HG02623 (cell line): ENCODE measurements around the gene GNL1.
"Not testable (repeated sequence)": the region's sequence is repeated elsewhere in the genome, so short reads cannot be mapped to it uniquely, and the experiment has no call there.

Source experiments
- ATAC-seq: cut with Tn5 transposase; IDR thresholded peaks from one replicate; pipeline ENCODE4 v1.9.1; 2021; ENCODE audit warnings: moderate library complexity; ENCODE audit not compliant: unreplicated experiment

The GNL1 gene

GRCh38 chr6:30556066-30556905 lies at the start of gene GNL1:
GNL1 (minus strand) TSS chr6:30556489; CDS start chr6:30556203, 286 bp downstream.
- peak; percentile 67 for ATAC-seq

DNA sequence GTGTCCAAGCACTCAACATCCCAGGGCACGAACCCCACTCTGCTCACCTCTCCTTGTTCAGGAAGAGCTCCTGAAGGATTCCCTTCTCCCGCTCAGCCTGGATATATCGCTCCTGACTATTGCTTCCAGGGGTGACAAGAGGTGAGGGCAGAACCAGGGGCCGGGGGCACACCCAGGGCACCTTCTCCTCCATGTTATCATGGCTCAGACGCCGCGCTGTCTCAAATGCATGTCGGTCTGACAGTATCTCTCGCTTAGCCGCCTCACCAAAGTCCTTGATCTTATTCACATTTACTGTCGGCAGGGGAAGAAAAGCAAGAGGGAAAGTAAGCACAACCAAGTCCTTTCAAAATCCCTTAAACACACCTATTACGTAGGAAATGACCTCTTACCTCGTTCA lies 47.7 kb upstream of the GNL1 start:
- no peak for ATAC-seq

DNA sequence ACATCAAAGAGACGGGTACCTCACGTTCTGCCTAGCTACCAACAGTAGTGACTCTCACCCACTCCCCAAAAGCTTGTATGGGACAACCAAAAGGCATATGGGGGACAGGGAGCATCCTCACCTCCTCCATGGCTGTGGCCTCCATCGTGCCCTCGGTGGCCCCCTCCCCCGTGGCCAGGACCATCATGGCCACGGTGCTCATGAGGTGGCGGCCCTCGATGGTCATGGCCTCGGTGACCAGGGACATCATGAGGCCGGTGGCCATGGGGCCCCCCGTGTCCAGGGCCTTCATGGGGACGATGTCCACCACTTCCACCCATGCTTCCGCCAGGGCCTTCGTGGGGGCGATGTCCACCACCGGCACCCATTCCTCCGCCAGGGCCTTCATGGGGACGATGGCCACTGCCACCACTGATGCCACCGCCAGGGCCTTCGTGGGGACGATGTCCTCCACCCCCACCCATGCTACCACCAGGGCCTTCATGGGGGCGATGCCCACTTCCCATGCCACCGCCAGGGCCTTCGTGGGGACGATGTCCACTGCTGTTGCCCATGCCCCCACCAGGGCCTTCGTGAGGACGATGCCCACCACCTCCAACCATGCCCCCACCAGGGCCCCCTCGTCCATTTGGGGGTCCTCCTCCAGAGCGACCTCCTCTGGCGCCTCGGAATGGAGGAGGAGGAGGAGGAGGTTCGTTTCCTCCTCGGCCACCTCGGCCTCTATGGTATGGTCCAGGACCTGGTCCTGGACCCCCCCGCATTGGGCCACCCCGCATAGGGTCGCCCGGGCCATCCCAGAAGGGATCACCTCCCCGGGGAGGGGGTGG lies 45.7 kb upstream of the GNL1 start:
- no peak for ATAC-seq

DNA sequence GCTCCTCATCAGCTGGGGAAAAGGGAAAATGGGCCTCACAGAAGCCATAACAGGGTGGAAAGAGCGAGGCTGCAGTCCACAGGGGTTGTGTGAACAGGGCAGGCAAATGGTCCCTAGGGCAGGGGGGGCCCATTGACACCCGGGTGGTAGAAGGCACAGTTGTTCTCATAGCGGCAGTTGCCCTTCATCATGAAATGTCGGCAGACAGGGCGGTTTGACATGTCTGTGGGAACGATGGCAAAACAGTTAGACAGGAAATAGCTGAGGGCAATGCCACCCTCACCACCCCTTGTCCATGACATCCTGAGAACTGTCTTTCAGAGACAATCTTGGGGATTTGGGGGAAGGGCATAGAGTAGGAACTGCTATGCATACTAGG lies 45.1 kb upstream of the GNL1 start:
- no peak for ATAC-seq

DNA sequence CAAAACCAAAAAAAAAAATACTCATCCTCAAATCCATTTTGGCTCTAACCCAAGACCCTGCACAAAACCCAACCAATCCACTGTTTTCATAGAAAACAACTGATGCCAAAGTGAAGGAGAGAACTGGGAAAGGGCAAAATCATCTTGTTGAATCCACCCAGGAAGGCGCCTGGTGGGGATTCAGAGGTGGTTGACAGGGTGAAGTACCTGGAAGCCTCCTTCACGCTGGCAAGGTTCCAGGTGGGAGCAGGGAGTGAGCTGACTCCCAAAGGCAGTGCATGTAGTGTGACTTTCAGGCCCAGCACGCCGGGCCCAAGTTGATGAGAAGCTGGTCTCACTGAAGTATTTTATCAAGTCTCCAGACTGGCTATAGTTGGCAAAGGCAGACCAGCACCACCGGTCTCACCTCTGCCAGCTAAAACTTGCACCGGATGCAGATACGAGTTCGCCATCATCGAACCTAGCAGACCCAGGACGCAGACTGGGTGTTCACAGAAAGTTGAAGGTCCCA lies 44.2 kb upstream of the GNL1 start:
- no peak for ATAC-seq

- no peak for ATAC-seq
Observed at GRCh38 chr6:30599625-30600324, 43.5 kb upstream of the GNL1 start.

DNA sequence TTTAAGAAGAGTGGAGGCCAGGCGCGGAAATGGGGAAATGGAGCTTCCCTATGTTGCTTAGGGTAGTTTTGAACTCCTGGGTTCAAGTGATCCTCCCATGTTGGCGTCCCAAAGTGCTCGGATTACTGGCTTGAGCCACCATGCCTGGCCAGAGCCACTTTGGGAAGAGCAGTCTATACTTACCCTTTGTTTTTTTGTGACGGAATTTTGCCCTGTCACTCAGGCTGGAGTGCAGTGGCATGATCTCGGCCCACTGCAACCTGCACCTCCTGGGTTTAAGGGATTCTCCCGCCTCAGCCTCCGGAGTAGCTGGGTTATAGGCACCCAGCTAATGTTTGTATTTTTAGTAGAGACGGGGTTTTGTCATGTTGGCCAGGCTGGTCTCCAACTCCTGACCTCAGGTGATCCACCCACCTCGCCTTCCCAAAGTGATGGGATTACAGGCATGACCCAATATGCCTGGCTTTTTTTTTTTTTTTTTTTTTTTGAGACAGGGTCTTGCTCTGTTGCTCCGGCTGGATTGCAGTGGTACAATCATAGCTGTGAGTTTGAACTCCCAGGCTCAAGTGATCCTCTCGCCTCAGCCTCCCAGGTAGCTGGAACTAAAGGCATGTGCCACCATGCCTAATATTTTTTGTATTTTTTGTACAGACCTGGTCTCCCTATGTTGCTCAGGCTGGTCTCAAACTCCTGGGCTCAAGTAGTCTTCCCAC lies 42.8 kb upstream of the GNL1 start:
- ATAC-seq = no peak

- not testable (repeated sequence) for ATAC-seq
Observed at GRCh38 chr6:30597315-30598144, 41.2 kb upstream of the GNL1 start.

DNA sequence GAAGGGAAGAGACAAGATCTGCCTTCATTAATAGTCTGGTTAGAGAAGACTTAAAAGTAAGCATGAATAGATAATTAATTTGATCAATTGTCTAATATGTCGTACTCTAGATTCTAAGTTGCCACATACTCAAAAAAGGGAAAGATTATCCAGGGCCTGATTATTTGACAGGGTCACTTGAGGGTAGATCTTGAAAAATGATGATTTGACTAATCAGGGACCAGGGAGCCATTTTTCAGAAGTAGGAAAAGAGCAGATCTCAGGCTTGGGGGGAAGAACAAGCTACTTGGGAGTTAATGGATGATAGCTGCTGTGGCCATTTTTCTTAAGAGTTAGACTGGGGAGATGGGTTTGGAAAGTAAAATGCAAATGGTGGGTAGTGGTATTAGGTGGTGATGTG lies 36.0 kb upstream of the GNL1 start:
- no peak for ATAC-seq

- no peak for ATAC-seq
Observed at GRCh38 chr6:30591008-30591407, 34.7 kb upstream of the GNL1 start.

DNA sequence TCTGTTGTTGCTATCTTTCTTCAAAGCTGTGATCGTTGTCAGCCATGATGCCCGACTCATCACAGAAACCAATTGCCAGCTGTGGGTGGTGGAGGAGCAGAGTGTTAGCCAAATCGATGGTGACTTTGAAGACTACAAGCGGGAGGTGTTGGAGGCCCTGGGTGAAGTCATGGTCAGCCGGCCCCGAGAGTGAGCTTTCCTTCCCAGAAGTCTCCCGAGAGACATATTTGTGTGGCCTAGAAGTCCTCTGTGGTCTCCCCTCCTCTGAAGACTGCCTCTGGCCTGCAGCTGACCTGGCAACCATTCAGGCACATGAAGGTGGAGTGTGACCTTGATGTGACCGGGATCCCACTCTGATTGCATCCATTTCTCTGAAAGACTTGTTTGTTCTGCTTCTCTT lies 34.2 kb upstream of the GNL1 start:
- no peak for ATAC-seq

- ATAC-seq = no peak
Observed at GRCh38 chr6:30589754-30590358, 33.6 kb upstream of the GNL1 start.

DNA sequence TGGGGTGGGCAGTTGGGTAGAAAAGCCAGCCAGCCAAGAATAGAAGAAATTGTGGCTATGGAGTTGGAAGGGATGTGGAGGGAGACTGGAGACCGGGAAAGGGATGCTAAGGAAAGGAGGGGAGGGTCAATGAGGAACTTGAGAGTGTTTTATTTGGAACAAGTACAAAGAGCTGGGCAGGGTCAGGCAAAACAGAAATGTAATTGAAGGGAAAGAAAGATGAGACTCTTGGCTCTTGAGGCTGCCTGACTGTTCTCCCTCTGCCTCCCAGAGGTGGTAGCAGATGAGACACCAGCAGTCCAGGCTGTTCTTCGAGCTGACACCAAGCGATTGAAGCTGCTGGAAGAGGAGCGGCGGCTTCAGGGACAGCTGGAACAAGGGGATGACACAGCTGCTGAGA lies 27.6 kb upstream of the GNL1 start:
- ATAC-seq = no peak

DNA sequence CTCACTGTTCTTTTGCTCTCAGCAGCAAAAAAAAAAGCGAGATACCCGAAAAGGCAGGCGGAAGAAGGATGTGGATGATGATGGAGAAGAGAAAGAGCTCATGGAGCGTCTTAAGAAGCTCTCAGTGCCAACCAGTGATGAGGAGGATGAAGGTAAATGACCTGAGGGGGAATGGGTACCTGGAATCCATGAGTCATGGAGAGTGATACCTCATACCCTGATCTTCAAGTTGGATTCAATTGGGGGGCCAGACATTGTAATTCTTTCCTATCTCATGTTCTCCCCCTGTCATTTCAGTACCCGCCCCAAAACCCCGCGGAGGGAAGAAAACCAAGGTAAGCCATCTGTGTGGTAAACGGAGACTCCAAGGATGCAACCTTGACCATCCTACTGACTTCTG lies 21.8 kb upstream of the GNL1 start:
- ATAC-seq = no peak

DNA sequence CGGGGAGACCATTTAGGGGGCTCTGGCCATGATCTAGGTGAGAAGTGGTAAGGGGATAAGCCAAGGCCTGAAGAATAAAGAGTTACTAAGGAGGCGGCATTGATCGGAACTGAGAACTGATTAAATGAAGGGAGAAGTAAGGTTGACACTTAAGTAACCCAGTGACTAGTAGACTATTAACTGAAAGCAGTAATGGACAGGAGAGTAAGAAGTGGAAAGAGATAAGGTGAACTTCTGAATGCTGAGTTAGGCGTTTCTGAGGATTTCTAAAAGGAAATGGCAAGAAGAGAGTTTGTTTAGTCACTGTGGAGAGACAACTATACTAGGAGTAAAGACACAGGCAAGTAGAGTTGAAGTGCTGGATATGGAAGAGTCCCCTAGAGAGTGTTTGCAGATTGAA lies 16.8 kb upstream of the GNL1 start:
- ATAC-seq = no peak

GRCh38 chr6:30572148-30572547 lies 15.9 kb upstream of the GNL1 start:
- ATAC-seq = no peak

GRCh38 chr6:30571762-30572082 lies 15.4 kb upstream of the GNL1 start:
- ATAC-seq = no peak

- peak; percentile 90 for ATAC-seq
Observed at GRCh38 chr6:30571075-30571761, 14.9 kb upstream of the GNL1 start, which contains the start of gene ABCF1. ABCF1 (plus strand) TSS chr6:30571442; CDS start chr6:30571488, 46 bp downstream.

DNA sequence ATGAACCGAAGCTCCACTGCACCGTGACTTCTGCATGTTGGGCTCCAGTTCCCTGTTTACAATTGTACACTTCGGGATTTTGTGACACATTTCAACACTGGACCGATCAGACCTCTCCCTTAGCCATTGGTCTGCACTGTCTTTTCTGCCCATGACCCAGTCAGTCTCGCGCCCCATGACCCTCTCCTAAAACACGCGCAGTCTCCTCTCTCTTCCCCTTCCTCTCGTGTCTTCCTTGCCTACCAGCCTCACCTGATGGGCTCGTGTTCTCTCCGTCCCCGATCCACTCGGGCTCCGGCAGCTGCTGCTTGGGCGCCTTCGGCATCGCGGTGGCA lies 14.4 kb upstream of the GNL1 start:
- peak; percentile 13 for ATAC-seq
